HL-60 (cell line): ENCODE results near the gene ZNF618.

Experiments used
- CTCF ChIP-seq: IDR thresholded peaks from one replicate; pipeline ENCODE4 v1.5.1; 2011; ENCODE audit warnings: low read length, control low read depth, inconsistent platforms; ENCODE audit not compliant: insufficient read depth
- GABPA ChIP-seq: IDR thresholded peaks from 2 replicates; pipeline ENCODE4 v1.6.1; 2012; ENCODE audit warnings: low read depth
- POLR2AphosphoS5 ChIP-seq: IDR thresholded peaks from 2 replicates; pipeline ENCODE4 v1.6.1; 2012; ENCODE audit warnings: low read depth
- TF ChIP-seq, protein P1 (sequence below): IDR thresholded peaks from 2 replicates; pipeline ENCODE4 v1.6.1; 2012; ENCODE audit warnings: low read depth; ENCODE audit not compliant: insufficient replicate concordance

DNA sequence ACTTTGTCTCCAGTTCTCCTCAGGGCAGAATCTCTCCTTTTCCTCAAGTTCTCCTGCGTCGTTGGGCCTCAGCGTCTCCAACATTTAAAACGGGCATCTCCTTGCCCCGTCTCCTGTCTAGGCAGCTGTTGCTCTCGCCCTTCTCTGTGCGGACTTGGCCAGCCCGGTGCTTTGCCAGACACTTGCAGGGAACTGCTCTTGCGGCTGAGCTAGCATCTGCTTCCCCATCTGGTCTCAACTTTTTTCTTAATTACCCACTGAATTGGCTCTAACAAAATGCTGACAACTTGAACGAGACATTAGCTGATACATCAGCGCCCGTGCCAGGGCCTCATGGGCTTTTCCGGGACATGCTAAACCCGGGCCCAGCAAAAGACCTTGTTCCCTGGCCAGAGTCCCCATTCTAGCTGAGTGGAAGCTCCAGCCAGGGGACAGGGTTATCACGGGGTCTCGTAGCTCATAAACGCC lies 25.1 kb downstream of the ZNF618 start:
- TF ChIP-seq CTCF (no peak), POLR2AphosphoS5 (no peak), GABPA (no peak)
- TF ChIP-seq, protein P1, sequence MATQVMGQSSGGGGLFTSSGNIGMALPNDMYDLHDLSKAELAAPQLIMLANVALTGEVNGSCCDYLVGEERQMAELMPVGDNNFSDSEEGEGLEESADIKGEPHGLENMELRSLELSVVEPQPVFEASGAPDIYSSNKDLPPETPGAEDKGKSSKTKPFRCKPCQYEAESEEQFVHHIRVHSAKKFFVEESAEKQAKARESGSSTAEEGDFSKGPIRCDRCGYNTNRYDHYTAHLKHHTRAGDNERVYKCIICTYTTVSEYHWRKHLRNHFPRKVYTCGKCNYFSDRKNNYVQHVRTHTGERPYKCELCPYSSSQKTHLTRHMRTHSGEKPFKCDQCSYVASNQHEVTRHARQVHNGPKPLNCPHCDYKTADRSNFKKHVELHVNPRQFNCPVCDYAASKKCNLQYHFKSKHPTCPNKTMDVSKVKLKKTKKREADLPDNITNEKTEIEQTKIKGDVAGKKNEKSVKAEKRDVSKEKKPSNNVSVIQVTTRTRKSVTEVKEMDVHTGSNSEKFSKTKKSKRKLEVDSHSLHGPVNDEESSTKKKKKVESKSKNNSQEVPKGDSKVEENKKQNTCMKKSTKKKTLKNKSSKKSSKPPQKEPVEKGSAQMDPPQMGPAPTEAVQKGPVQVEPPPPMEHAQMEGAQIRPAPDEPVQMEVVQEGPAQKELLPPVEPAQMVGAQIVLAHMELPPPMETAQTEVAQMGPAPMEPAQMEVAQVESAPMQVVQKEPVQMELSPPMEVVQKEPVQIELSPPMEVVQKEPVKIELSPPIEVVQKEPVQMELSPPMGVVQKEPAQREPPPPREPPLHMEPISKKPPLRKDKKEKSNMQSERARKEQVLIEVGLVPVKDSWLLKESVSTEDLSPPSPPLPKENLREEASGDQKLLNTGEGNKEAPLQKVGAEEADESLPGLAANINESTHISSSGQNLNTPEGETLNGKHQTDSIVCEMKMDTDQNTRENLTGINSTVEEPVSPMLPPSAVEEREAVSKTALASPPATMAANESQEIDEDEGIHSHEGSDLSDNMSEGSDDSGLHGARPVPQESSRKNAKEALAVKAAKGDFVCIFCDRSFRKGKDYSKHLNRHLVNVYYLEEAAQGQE: no peak
